GM21390 (cell line): ENCODE results near the gene C16orf89.
"Not testable (repeated sequence)": the region's sequence is repeated elsewhere in the genome, so short reads cannot be mapped to it uniquely, and the experiment has no call there.

Source experiments
- ATAC-seq: cut with Tn5 transposase; IDR thresholded peaks from one replicate; pipeline ENCODE4 v1.9.1; 2021; ENCODE audit not compliant: unreplicated experiment

C16orf89 gene, protein sequence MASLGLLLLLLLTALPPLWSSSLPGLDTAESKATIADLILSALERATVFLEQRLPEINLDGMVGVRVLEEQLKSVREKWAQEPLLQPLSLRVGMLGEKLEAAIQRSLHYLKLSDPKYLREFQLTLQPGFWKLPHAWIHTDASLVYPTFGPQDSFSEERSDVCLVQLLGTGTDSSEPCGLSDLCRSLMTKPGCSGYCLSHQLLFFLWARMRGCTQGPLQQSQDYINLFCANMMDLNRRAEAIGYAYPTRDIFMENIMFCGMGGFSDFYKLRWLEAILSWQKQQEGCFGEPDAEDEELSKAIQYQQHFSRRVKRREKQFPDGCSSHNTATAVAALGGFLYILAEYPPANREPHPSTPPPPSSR

DNA sequence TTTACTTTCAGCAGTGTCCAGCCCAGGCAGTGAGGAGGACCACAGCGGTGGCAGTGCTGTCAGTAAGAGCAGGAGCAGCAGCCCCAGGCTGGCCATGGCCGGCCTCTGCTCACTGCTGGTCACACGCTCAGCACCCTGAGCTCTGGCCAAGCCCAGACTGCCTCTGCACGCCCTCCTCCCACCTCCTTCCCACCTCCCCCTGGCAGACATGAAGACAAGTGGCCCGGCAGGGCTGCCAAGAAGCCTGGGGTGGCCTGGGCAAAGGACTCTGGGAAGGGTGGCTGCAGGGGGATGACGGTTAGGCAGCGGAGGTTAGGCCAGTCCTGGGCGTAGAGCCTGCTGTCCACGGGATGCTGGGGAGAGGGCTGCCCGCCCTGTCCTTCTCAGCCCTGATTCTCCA, at the start of gene C16orf89:
Gene C16orf89, minus strand, starts transcription at position 144 of the 400 bp plus-strand sequence. Its CDS starts 48 bp downstream, at position 96.
- ATAC-seq = no peak

DNA sequence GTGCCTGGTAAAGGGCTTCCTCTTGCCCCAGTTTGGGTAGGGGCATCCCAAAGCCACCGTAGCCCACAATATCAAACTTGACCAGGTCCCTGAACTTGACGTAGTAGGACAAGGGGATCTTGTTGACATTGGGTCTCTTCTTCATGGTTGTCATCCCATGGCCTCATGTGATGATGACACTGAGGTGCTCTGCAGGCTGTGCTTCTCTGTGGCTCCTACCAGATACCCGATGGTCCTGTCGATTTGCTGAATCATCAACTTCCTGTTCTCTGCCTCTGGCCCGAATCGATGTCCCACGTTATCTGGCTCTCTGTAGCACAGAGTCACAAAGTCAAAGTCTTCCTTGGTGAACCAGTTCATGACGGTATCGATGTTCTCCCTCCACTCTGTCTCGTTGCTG, 45.2 kb upstream of the C16orf89 start:
- ATAC-seq = not testable (repeated sequence)

DNA sequence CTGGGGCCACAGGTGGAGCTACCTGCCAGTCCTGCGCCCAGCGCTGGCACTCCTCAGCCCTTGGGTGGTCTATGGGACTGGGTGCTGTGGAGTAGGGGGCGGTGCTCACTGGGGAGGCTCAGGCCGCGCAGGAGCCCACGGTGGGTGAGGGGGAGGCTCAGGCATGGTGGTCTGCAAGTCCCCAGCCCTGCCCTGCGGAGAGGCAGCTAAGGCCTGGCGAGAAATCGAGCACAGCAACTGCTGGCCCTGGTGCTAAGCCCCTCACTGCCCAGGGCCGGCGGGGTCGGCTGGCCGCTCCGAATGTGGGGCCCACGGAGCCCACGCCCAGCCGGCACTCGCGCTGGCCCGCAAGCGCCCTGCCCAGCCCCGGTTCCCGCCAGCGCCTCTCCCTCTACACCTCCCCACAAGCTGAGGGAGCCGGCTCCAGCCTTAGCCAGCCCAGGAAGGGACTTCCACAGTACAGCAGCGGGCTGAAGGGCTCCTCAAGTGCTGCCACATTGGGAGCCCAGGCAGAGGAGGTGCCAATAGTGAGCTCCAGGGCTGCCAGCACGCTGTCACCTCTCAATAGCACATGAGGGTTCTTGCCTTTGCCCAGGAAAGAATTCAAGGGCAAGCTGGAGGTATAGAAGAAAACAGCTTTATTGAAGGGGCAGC, 42.9 kb upstream of the C16orf89 start:
- ATAC-seq = no peak

DNA sequence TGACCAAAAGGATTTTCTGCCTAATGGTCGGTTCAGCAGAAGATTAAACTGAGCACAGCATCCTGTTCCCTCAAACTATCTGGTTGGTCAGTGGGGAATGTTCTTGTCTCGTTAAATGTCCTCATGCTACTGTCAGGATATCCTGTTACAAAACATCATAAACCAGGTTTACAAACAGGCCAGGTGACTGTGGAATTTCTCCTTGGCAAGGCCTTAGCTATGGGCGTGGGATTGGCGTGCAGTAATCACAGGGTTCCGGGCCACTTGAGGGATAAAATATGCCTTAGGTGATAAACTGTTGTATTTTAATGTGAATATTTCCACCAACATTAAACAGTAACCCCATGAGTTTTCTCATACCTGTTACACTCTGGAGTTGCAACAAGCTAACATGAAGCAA, 39.3 kb upstream of the C16orf89 start:
- not testable (repeated sequence) for ATAC-seq

DNA sequence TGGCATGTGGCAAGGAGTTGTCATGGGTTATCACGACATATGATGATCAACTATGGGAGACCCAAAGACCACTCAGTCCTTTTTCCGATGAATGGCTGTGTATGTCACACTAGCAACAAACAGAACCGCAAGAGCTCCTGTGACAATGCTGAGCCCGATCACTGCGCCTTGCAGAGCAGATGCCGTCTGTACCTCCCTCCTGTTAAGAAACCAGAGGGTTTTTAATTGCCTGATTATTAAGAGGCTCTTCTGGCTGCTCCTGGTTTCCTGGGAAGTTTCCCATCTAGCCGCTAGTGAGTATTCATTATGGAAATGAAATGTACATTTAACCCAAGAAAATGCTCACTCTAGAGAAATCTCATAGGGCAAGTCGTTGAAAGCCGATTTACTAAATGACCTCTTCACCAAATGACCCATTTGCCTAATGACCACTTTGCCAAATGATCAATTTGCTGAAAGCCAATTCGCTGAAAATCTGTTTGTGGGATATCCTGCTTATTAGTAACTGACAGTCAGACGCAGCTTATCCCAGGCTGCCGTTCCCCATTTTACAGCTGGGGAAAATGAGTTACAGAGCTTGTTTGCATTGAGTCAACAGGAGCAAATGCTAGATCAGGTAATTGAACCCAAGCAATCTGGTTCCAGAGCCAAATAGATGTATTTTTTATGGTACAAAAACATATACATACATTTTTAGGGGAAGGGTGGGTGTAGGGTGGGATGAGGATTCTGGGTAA, 37.7 kb upstream of the C16orf89 start:
- not testable (repeated sequence) for ATAC-seq

DNA sequence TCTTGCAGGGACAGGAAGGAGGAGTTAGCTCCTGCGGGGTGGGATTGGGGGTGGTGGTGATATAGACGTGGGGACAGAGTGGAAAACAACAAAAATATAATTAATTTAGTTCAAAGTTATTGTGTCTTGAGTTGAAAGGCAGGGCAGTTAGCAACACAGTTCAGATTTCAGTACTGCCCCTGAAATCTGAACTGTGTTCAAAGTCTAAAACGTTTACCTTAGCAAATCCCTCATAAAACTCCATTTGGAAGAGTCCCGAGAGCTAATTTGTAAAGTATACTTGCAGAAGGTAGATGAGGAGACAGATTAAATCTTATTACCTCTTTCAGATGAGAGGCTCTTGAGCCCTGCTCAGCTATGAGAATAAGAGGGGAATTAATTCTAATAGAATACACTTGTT, 33.4 kb upstream of the C16orf89 start:
- ATAC-seq = not testable (repeated sequence)

DNA sequence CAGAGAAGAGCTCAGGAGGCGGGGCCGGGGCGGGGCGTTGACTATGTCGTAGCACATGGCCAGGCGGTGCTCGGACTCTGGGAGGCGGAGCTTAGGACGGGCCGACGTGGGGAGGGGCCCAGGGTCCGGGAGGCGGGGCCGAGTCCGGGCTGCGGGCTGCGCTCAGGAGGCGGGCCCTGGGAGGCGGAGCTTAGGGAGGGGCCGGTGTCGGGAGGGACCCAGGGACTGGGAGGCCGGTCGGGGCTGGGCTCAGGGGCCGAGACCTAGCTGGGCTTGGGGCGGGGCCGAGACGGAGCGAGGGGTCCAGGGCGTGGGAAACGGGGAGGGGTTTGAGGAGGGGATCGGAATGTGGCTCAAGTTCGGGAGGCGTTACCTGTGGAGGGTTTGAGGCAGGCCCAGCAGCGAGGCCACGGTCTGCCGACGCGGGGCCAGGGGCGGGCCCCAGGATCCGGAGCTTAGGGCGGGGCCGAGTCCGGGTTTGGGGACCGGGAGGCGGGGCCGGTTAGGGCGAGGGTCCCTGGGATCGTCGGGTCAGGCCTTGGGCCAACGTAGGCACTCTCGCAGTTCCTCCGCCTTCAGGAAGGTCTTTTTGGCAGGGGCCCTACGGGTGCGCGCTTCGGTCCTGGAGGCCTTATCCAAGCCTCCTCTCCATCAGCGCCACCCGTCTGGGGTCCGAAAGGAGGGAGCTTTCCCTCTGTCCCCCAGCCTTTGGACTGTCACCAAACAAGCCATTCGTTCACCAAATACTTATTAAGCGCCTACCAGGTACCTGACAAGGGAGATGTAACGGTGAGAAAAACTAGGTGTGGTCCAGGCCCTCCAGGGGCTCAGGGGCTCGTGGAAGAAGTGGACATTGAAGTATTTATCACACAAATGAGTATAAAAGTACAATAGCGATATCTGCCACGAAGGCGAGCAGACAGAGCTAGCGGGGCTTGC, 32.7 kb upstream of the C16orf89 start:
- peak; percentile 68 for ATAC-seq

DNA sequence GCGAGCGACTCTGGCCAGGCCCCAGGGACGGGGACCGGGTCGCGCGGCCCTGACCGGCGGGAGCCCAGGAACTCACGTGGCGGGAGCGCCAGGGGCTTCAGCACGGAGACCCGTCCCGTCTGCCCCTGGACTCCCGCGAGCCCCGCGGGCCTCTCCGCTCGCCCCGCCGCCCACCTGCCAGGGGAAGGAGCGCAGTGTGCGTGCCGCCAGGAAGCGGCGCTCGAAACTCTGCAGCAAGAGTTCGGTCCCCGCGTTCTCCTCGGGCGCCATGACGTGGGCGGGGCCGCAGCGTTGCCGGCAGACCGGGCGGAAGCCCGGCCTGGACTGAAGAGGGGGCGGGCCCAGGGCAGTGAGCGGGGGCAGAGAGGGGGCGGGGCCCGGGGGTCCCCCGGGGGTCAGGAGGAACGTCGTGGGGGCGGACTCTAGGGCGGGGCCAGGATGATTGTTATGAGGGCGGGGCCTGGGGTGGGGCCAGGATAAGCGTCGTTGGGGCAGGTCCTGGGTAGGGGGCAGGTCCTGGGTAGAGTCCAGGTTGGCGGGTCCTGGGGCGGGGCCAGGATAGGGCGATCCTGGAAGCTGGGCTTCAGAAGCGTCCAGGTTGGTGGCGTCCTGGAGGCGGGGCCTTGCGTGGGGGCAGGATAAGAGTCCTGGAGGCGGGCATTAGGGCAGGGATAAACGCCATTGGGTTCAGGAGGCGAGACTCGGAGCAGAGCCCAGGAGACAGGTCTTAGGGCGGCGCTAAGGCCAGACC, 31.9 kb upstream of the C16orf89 start, which contains the start of gene EEF2KMT:
Gene EEF2KMT, minus strand, starts transcription at position 326 of the 751 bp plus-strand sequence. Its CDS starts 56 bp downstream, at position 270.
- peak; percentile 96 for ATAC-seq

DNA sequence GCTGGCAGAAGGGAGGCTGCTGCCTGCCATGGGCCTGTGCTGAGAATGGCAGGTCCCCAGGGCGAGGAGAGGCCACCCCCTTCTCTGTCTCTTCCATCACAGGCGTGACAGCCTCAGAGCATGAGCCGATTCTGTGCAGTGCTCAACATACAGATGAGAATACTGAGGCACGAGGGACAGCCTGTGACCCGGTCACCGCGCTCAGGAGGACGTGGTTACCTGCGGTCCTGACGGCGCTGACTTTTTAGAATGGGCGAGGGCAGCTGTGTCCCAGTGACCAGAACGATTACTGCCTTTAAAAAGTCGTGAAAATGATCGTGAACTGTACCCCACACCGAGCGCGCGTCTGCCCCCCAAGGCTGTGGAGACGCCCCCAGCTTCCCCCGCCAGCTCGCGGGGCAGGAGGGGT, 31.3 kb upstream of the C16orf89 start:
- not testable (repeated sequence) for ATAC-seq

DNA sequence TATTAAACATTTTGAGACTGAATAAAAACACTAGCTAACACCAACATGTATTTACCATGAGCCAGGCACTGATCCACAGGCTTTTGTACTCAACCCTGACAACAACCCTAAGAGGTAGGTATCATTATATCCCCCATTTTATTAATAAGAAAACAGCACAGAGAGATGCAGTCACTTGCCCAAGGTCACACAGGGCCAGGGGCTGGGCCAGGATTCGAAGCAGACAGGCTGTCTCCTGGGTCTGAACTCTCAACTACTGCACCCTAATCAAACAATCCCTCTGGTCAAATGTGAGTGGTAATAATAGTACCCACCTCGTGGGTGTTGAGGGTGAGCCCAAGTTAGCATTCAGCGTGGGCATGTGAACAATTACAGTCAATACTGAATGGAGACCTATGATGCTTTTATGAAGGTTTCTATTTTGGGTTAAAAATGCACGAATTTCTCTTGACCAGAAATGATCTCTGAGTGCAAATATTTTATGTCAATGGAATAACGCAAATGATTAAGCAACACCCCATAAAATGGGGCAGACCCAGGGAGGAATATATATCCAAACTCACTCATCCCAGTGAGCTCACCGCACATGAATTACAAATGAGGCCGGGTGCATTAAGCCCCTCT, 30.8 kb upstream of the C16orf89 start:
- ATAC-seq = not testable (repeated sequence)

DNA sequence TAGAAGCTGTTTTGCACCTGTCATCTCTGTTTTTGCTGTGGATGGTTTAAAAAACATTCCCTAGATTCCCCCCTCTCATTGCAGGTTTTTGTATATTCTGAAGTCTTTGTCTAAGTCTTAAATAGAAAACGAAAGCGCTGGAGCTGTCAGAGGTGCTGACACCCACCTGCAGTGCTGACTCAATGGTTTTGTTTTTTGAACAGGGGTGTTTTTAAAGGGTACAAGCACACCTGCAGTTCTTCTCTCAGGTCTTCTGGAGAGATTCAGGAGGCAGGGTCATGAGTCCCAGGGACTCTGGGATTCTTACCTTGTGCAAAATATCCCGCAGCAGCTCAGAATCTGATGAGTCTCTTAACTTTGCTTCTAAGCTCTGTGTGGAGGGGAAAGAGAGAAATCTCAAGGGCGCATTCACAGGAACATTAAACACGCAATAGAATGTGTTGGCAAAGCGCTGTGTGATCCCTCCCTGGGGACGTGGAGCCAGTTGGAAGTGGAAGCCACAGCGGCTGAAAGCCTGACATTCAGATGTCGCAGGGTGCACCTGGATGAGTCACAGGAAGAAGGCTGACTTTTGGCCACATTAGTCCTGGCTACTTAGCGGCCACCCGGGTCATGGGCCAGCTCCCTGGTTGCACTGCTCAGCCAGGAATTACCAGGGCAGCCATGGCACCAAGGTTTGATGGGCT, 29.5 kb upstream of the C16orf89 start:
- not testable (repeated sequence) for ATAC-seq

DNA sequence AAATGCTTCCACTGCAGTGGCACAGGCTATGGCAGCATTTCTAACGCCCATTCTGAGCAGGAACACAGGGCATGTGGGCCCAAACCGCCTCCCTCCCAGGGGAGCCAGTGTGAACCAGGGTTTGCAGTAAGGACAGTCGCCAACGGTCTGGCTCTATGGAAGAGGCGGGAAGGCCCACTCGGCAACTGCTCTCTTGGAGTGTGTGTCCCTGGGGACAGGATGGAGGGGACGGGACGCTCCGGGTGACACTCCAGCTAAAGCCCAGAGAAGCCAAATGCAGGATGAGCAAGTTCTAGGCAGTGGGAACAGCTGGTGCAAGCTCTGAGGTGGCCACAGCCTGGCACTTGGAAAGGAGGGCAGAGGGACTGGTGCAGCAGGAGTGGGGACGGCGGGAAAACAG, 28.0 kb upstream of the C16orf89 start:
- not testable (repeated sequence) for ATAC-seq

DNA sequence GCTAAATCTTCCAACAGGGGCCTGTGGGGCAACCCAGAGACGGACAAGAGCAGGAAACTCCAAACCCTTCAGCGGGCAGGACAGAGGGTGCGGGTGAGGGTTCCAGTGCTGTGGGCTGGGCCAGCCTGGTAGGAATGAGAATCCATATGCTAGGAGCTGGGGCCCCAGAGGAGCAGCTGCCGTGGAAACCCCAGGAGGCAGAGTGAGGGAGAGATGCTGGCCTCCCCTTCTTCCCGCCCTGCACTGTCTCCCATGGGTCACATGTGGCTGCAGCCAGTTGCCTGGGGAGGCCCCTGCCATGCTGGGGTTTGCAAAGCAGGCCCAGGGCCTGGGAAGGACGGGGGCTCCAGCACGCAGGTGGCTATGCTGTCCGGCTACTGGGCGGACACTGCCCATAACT, 27.3 kb upstream of the C16orf89 start:
- ATAC-seq = not testable (repeated sequence)

DNA sequence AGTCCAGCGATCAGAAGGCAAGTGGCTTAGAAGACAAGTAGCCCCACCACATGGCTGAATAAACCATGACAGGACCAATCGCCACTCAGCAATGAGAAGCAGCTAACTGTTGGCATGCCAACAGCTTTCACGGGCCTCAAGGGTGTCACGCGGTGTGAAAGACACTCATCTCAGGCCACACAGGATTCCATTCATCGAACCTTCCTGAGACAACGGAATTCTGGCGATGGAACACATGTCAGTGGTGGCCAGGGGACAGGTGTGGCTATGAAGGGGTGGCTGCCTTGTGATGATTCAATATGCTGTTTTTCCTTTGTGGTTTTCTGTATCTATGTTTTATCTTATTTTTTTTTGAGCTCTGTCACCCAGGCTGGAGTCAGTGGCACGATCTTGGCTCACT, 24.8 kb upstream of the C16orf89 start:
- not testable (repeated sequence) for ATAC-seq

DNA sequence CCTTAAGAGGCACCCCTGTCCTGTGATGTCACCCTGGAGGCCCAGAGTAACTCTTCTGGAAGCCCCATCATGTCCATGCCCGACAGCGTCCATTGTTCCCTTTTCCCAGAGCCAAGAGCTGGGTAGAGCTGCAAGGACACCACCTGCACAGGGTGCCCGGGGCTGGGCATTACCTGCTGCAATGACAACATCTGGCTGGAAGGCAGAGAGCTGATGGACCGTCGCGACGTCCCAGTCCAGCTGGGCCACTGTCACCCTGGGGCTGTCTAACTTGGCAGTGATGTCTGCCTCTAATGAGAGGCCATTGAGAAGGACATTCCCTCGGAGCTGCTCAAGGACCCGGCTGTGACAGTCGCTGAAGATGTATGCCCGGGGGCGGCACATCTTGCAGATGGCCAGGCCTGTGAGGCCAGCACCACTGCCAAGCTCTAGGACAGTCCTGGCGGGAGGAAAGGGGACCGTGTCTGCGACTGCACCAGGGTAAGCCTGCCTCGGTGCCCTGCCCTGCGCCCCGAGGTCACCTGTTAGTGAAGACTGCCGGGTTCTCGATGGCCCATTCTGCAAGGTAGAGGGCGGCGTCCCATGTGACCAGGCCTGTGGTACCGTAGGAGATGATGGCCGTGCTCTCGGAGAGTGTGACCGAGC, 24.3 kb upstream of the C16orf89 start:
- ATAC-seq = not testable (repeated sequence)

DNA sequence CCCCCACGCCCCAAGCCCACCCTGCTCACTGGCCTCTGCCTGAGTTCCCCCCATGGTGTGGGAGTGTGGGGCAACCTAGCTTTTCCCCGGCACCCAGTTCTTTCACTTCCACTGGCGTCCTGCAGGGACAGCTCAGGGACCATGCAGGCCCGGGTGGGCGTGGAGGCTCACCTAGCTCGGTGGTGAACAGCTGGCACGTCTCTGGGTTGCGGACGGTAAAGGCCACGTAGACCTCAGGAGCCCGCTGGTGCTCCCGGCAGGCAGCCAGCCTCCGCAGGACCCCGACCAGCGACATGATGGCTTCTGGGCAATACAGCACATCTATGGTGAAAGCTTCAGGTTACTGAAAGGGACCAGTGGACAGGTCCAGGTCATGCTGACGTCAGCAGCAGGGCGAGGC, 23.2 kb upstream of the C16orf89 start:
- not testable (repeated sequence) for ATAC-seq

DNA sequence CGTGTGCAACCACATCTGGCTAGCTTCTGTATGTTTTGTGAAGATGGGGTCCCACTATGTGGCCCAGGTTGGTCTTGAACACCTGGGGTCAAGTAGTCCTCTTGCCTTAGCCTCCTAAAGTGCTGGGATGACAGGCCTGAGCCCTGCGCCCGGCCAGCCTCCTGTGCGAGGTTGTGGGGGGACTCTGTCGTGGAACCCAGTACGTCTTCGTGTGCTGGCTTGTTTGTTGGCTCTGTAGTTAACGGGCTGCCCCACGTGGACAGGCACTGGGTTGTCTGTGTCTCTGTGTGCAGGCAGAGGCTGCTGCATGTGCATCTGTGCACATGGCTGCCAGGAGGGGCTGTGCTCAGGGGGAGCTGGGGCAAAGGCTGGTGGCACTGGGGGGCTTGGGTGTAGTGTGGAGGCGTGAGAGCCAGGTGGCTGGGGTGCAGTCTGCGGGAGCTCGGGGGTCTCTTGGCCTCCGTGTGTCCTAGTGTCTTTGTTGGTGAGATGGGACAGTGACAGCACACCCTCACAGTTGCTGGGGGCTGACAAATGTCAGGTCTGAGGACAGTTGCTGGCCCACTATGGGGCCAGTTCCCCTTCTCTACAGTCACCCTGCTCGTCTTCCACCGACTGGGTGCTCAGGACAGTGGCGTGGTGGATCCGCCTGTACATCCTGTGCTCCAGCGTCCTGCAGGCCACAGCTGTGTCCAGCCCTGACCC, 22.5 kb upstream of the C16orf89 start:
- not testable (repeated sequence) for ATAC-seq
